Activated CD8-positive, alpha-beta T cell treated with anti-CD3 and anti-CD28 coated beads, Interleukin-2, amount 10 ng/mL, durations not matched to agents 7 days and 5 days (primary cell): ENCODE results near the gene PHF14. TPM values are rescaled to one million over a fixed set of nuclear protein-coding genes. Genes with fewer than 3 reads are reported as not detected.

Source experiments
- ATAC-seq: fragments of 150-1000 bp; cut with Tn5 transposase; one replicate; pipeline ENCODE4 v1.10.0; 2021; ENCODE audit warnings: moderate library complexity
- CTCF ChIA-PET: fragments of 350-600 bp; sonication (Branson Sonifier 250); formaldehyde crosslinking; loops from one replicate; lab custom pipeline; 2021; ENCODE audit warnings: antibody characterized with exemption; lab: Charles Lee
- POLR2A ChIA-PET: fragments of 350-600 bp; sonication (Branson Sonifier 250); formaldehyde crosslinking; loops from one replicate; lab custom pipeline; 2021; ENCODE audit warnings: antibody characterized with exemption; lab: Charles Lee
- DNase-seq: peaks from one replicate; pipeline ENCODE4 v3.0.0-alpha.2; 2020
- H3K27ac Mint-ChIP-seq: one replicate; pipeline ENCODE4 v1.8.0; 2021; ENCODE audit warnings: mild to moderate bottlenecking, mixed read lengths
- H3K27me3 Mint-ChIP-seq: one replicate; pipeline ENCODE4 v1.8.0; 2021; ENCODE audit warnings: low read depth, mixed read lengths
- H3K36me3 Mint-ChIP-seq: one replicate; pipeline ENCODE4 v1.8.0; 2021; ENCODE audit warnings: low read depth, mixed read lengths
- H3K4me1 Mint-ChIP-seq: one replicate; pipeline ENCODE4 v1.8.0; 2021; ENCODE audit warnings: low read depth, mixed read lengths
- H3K4me3 Mint-ChIP-seq: one replicate; pipeline ENCODE4 v1.8.0; 2021; ENCODE audit warnings: mild to moderate bottlenecking, mixed read lengths
- H3K9me3 Mint-ChIP-seq: one replicate; pipeline ENCODE4 v1.8.0; 2022; ENCODE audit warnings: mixed read lengths; ENCODE audit not compliant: insufficient read depth
- total RNA-seq, 2 experiments: library from RNA; stranded (reverse); gene quantifications; one replicate each; pipeline ENCODE4 v1.2.3, GENCODE V29; 2021

The PHF14 gene
- total RNA-seq, 2 experiments from 2014 or later, result 32.1 to 37.8 TPM

GRCh38 chr7:11217848-11218565, 244.3 kb downstream of the PHF14 start:
- ATAC-seq (no peak), DNase-seq (no peak)
- Mint-ChIP-seq H3K27ac (no peak overlapping the region), H3K4me1 (no peaks in the 10 kb centered on the region), H3K27me3 (peaks cover 10% of the 10 kb centered on the region), H3K9me3 (no peaks in the 10 kb centered on the region), H3K36me3 (no peaks in the 10 kb centered on the region), H3K4me3 (no peak overlapping the region)
- POLR2A ChIA-PET, result no interaction called here
- CTCF ChIA-PET, result no interaction called here
